Sigmoid colon (tissue), 7 donors: ENCODE measurements around the gene F8. TPM values are rescaled to one million over a fixed set of nuclear protein-coding genes. Genes with fewer than 3 reads are reported as not detected.

Source experiments
- DNase-seq: peaks from one replicate; pipeline ENCODE4 v3.0.0-alpha.2; 2019
- H3K27ac ChIP-seq, 4 donors: fragments of 200-600 bp; sonication (generic); one replicate each; pipeline ENCODE4 v1.5.1; 2016 to 2019; ENCODE audit warnings: mild to moderate bottlenecking in 1 of 4
- H3K27me3 ChIP-seq, 3 donors: fragments of 200-600 bp; sonication (generic); one replicate each; pipeline ENCODE4 v1.5.1; 2019; ENCODE audit warnings: mild to moderate bottlenecking in 1 of 3
- H3K36me3 ChIP-seq, 4 donors: fragments of 200-600 bp; sonication (generic); one replicate each; pipeline ENCODE4 v1.5.1; 2016 to 2019
- H3K4me1 ChIP-seq, 4 donors: fragments of 200-600 bp; sonication (generic); one replicate each; pipeline ENCODE4 v1.5.1; 2017 to 2019
- H3K4me3 ChIP-seq, 4 donors: fragments of 200-600 bp; sonication (generic); one replicate each; pipeline ENCODE4 v1.5.1; 2017 to 2019; ENCODE audit warnings: mild to moderate bottlenecking in 2 of 4, moderate library complexity in 1 of 4
- H3K9me3 ChIP-seq, 4 donors: fragments of 200-600 bp in 3 of 4; sonication (generic) in 3 of 4; one replicate each; pipeline versions ENCODE4 v1.5.1 to v1.6.1; 2013 to 2019
- EP300 ChIP-seq, 4 donors: sonication (generic); formaldehyde crosslinking; IDR thresholded peaks; one replicate each; pipeline ENCODE4 v1.6.1; 2017; ENCODE audit warnings: antibody characterized with exemption in 4 of 4
- POLR2A ChIP-seq, 2 donors: fragments of 450-650 bp; IDR thresholded peaks; one replicate each; pipeline ENCODE4 v1.6.1; 2016; ENCODE audit warnings: antibody characterized with exemption in 2 of 2, mild to moderate bottlenecking in 2 of 2, moderate library complexity in 2 of 2
- POLR2AphosphoS5 ChIP-seq, 4 donors: sonication (generic); formaldehyde crosslinking; IDR thresholded peaks; one replicate each; pipeline ENCODE4 v1.6.1; 2017; ENCODE audit warnings: antibody characterized with exemption in 4 of 4
- WGBS, 2 donors: extraction: QIAGEN DNeasy Blood & Tissue Kit; methylation state at CpG; one replicate each; pipeline ENCODE4 v1.1.7; 2013; 5-methylcytosine and 5-hydroxymethylcytosine counted together
- intact Hi-C: fragments of 100-400 bp; cut with DNase I; formaldehyde crosslinking; loops from one replicate; pipeline ENCODE4 v1.15.1; 2023
- polyA plus RNA-seq, 3 donors: library from polyadenylated mRNA; stranded (reverse); fragments of 200-250 nt; gene quantifications; one replicate each; pipeline ENCODE4 v1.2.3, GENCODE V29; 2013
- total RNA-seq, 4 donors: library from RNA; depleted of rRNA; stranded (reverse); fragments of >200 nt; gene quantifications; one replicate each; pipeline ENCODE4 v1.1.0, GENCODE V29; 2016
- TF ChIP-seq, protein P1 (sequence below), 4 experiments: fragments of 450-650 bp in 3 of 4; fragments of 200-600 bp in 1 of 4; IDR thresholded peaks; one replicate each; pipeline ENCODE4 v1.5.1; 2016 to 2019; ENCODE audit warnings: antibody characterized with exemption in 4 of 4, mild to moderate bottlenecking in 3 of 4, moderate library complexity in 2 of 4
- donor health status: healthy with polysubstance abuse.
- donor health status: Bipolar disorder and iron deficiency.
- donor health status: healthy.

The F8 gene
- total and polyA plus RNA-seq, 7 donors = 2.4 to 20.2 (median 10.0) TPM

DNA sequence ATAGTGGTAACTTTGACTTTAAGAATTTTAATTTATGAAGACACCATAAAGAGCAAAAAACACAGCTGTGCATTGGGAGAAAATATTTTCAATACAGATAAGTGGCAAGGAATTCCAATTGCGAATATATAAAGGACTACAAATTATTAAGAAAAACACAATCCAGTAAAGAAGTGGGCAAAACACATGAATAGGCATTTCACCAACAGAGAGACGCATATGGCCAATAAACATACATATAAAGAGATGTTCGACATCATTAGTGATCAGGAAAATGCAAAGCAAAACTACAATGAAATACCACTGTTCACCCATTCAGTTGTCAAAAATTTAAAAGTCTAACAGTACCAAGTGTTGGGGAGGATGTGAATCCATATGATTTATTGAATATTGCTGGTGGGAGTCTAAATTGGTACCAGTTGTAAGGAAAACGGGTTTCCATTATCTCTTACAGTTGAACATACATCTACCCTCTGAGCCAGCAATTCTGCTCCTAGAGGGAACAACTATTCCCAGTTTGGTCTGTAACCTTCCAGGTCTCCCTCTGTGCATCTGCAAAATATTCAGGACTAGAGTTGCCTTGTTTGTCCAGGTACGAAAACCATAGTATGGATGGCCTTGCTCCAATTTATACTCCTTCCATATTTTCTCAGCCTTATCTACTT, 215.6 kb downstream of the F8 start:
- intact Hi-C loops = no loop called here
- Histone ChIP-seq H3K4me1 (peaks cover 0 to 13% (median 2%) of the 10 kb centered on the region in 4 donors), H3K4me3 (no peak overlapping the region), H3K27ac (no peak overlapping the region), H3K36me3 (no peaks in the 10 kb centered on the region), H3K27me3 (no peaks in the 10 kb centered on the region), H3K9me3 (no peaks in the 10 kb centered on the region)
- 95 to 97% methylated on average over 5 of the region's 5 CpGs for WGBS, 2 donors
- DNase-seq = no peak
- no peak for TF ChIP-seq EP300 (IDR thresholded peaks at IDR 0.05)
- TF ChIP-seq, protein P1, sequence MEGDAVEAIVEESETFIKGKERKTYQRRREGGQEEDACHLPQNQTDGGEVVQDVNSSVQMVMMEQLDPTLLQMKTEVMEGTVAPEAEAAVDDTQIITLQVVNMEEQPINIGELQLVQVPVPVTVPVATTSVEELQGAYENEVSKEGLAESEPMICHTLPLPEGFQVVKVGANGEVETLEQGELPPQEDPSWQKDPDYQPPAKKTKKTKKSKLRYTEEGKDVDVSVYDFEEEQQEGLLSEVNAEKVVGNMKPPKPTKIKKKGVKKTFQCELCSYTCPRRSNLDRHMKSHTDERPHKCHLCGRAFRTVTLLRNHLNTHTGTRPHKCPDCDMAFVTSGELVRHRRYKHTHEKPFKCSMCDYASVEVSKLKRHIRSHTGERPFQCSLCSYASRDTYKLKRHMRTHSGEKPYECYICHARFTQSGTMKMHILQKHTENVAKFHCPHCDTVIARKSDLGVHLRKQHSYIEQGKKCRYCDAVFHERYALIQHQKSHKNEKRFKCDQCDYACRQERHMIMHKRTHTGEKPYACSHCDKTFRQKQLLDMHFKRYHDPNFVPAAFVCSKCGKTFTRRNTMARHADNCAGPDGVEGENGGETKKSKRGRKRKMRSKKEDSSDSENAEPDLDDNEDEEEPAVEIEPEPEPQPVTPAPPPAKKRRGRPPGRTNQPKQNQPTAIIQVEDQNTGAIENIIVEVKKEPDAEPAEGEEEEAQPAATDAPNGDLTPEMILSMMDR (IDR thresholded peaks at IDR 0.05) = no peak
- TF ChIP-seq POLR2AphosphoS5 (IDR thresholded peaks at IDR 0.05) = no peak
- TF ChIP-seq POLR2A (IDR thresholded peaks at IDR 0.05) = no peak

DNA sequence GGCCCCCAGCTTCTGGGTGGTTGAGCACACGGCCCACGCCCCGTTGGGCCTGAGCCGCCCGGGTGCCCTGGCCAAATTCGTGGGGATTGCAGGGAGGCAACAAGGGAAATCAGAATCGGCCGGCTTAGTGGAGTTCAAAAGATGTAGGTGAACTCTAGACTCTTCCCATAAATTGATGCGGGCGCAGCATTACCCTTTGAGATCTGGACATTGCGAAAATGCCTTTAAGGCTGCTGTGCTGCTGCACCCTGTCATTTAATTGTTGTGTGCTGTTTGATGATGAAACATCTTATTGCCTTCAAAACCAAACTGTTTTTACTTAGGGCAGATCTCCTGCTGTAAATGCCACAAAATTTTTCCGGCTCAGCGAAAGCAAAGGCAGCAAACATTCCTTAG, 216.8 kb downstream of the F8 start:
- Histone ChIP-seq H3K9me3 (no peaks in the 10 kb centered on the region), H3K36me3 (no peaks in the 10 kb centered on the region), H3K27me3 (no peaks in the 10 kb centered on the region), H3K4me3 (peak overlapping the region; percentile 48 to 69 (median 67)), H3K27ac (peak overlapping the region; percentile 80 to 83 (median 82)), H3K4me1 (peaks cover 0 to 13% (median 2%) of the 10 kb centered on the region in 4 donors)
- DNase-seq = no peak
- TF ChIP-seq EP300 (IDR thresholded peaks at IDR 0.05) (no peak), POLR2AphosphoS5 (IDR thresholded peaks at IDR 0.05) (no peak)
- TF ChIP-seq, protein P1 (IDR thresholded peaks at IDR 0.05) = no peak
- intact Hi-C loops = no loop called here
- 2 to 10% methylated on average over 13 of the region's 13 CpGs for WGBS, 2 donors

DNA sequence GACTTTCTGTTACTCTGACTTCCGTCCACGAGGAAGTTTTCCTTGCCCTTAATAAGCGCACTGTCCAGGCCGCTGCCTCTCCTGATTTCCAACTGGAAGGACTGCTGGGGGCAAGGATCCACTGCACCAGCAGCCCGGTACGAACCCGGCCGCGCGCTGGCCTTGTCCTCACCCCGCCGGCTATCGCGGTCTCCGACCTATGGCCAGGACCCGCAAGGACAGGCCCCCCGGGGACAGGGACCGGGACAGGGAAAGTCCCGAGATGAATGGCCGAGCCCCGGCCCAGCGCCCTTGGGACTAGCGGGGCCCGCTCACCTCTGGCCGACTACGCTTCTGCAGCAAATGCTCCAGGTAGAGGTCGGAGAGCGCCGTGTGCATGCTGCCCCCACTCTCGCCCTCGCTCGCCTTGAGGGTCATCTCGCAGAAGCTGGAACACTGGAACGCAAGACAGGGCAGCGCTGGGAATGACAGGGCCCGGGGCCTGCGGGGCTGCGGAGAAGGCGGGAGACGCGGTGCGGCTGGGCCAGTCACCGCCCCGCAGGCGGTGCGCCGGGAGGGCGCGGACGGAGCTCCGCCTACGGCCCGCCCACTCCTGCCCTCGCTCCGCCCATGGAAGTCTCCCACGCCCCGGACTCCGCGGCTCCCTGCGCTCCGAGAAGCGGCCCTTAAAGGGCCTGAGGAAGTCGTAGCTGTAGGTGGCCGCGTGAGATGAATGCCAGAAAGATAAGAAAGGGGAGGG, 217.4 kb downstream of the F8 start, which contains the start of gene MPP1:
TSS of gene MPP1 (minus strand) at position 529 of the 739 bp plus-strand sequence. CDS start at position 417, 112 bp downstream.
- DNase-seq = peak; percentile 87
- 0 to 1% methylated on average over 65 of the region's 65 CpGs for WGBS, 2 donors
- intact Hi-C loops = loop anchor here (5.0 kb wide), 1 partner anchor 43 kb away; the partner anchor contains the start of gene DKC1

DNA sequence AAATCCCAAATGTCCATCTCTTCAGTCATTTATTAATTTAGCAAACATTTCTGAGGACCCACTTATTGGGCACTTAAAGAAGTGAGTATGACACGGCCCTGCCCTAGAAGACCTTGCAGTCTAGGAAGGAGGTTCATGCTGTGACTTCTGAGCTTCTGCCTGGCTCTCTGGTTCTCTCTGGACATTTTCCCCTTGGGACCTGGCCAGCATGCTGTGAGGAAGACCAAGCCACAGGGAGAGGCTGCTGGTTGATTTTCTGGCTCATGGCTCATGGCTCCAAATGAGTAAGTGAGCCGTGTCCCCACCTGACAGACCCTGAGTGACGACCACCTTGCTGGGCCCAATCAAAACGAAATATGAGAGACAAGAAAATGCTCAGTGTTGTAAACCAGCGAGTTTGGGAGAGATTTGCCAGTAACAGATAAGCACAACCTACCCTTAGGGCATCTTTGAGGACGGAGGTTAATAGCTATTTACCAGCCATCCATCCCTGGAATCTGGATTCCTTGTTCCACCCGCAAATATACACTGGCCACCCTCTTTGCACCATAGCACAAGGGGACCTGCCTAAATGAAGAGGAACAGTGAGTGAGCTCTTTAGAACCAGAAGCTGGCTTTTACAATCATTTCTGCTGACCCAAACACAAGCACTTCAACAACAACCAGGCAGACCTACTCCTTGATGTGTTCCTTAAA, 218.1 kb downstream of the F8 start:
- DNase-seq = no peak
- 24 to 40% methylated on average over 7 of the region's 7 CpGs for WGBS, 2 donors
- TF ChIP-seq POLR2A (IDR thresholded peaks at IDR 0.05) (no peak), EP300 (IDR thresholded peaks at IDR 0.05) (no peak), POLR2AphosphoS5 (IDR thresholded peaks at IDR 0.05) (no peak)
- TF ChIP-seq, protein P1 (IDR thresholded peaks at IDR 0.05) = no peak

More for the DNA sequence above, 217.4 kb downstream of the F8 start, which contains the start of gene MPP1:
- Histone ChIP-seq H3K9me3 (no peaks in the 10 kb centered on the region), H3K4me3 (peak within 1 kb of the TSS; percentile 48 to 69 (median 67)), H3K4me1 (peaks cover 0 to 17% (median 6%) of the 10 kb centered on the region in 4 donors), H3K27ac (peak within 1 kb of the TSS; percentile 80 to 83 (median 82)), H3K36me3 (no peaks in the 10 kb centered on the region), H3K27me3 (no peaks in the 10 kb centered on the region)
- TF ChIP-seq EP300 (IDR thresholded peaks at IDR 0.05) (no peak), POLR2AphosphoS5 (IDR thresholded peaks at IDR 0.05) (peak; percentile 34 to 64 (median 52)), POLR2A (IDR thresholded peaks at IDR 0.05) (peak; percentile 29 to 36)
- TF ChIP-seq, protein P1 (IDR thresholded peaks at IDR 0.05) = no peak

More for the DNA sequence above, 218.1 kb downstream of the F8 start:
- Histone ChIP-seq H3K4me3 (peak overlapping the region; percentile 48 to 69 (median 67)), H3K9me3 (no peaks in the 10 kb centered on the region), H3K36me3 (no peaks in the 10 kb centered on the region), H3K27me3 (no peaks in the 10 kb centered on the region), H3K4me1 (peaks cover 0 to 24% (median 13%) of the 10 kb centered on the region in 4 donors), H3K27ac (peak overlapping the region; percentile 80 to 83 (median 82))
- intact Hi-C loops = loop anchor here (5.0 kb wide), 1 partner anchor 42 kb away; the partner anchor contains the start of gene DKC1
